ENCODE results near the gene WWC2.

DNA sequence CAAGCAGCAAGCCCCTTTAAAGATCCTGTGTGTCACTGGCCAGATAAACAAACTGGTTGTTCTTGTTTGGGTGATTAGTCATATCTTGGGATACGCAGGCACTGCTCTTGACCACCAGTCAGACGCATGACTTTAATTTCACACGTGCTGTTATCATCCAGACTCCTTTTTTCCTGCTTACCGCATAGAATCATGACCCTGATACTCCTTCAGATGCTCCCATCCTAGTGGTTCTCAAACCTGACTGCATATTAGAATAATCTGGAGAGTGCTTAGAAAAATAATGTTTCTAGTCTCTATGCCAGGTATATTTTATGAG is 142.2 kb downstream of the WWC2 start:
- TF ChIP-seq, protein P1, sequence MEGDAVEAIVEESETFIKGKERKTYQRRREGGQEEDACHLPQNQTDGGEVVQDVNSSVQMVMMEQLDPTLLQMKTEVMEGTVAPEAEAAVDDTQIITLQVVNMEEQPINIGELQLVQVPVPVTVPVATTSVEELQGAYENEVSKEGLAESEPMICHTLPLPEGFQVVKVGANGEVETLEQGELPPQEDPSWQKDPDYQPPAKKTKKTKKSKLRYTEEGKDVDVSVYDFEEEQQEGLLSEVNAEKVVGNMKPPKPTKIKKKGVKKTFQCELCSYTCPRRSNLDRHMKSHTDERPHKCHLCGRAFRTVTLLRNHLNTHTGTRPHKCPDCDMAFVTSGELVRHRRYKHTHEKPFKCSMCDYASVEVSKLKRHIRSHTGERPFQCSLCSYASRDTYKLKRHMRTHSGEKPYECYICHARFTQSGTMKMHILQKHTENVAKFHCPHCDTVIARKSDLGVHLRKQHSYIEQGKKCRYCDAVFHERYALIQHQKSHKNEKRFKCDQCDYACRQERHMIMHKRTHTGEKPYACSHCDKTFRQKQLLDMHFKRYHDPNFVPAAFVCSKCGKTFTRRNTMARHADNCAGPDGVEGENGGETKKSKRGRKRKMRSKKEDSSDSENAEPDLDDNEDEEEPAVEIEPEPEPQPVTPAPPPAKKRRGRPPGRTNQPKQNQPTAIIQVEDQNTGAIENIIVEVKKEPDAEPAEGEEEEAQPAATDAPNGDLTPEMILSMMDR (IDR thresholded peaks at IDR 0.05; ENCODE audit: low read depth, low read length, poor library complexity, severe bottlenecking), result no peak
- no peak for TF ChIP-seq EZH2phosphoT487 (IDR thresholded peaks at IDR 0.05; ENCODE audit: borderline replicate concordance, low read length)

Measured in DOHH2 (cell line).